Osteoblast (primary cell): ENCODE data around the gene GRM7. TPM values are rescaled to one million over a fixed set of nuclear protein-coding genes. Genes with fewer than 3 reads are reported as not detected.

Source experiments
- DNase-seq: peaks from one replicate; pipeline ENCODE4 v3.0.0; 2011; ENCODE audit warnings: low spot score, mixed read lengths; ENCODE audit not compliant: insufficient read length; ENCODE audit errors: missing footprints
- H2AFZ ChIP-seq: 2 replicates; pipeline ENCODE4 v1.6.0; 2011; ENCODE audit warnings: mild to moderate bottlenecking, low read length
- H3K27ac ChIP-seq: 2 replicates; pipeline ENCODE4 v1.5.1; 2011; ENCODE audit warnings: mild to moderate bottlenecking, low read depth, low read length, moderate library complexity
- H3K27me3 ChIP-seq: 2 replicates; pipeline ENCODE4 v1.6.0; 2012; ENCODE audit warnings: mild to moderate bottlenecking, control low read depth, inconsistent platforms, low read length, moderate library complexity; ENCODE audit not compliant: insufficient read depth
- H3K36me3 ChIP-seq: 2 replicates; pipeline ENCODE4 v1.5.1; 2011; ENCODE audit warnings: mild to moderate bottlenecking, low read length, control low read depth, moderate library complexity; ENCODE audit not compliant: insufficient read depth
- H3K4me1 ChIP-seq: 2 replicates; pipeline ENCODE4 v1.5.1; 2011; ENCODE audit warnings: mild to moderate bottlenecking, low read length, control low read depth, moderate library complexity; ENCODE audit not compliant: insufficient read depth
- H3K4me2 ChIP-seq: 2 replicates; pipeline ENCODE4 v1.6.0; 2011; ENCODE audit warnings: mild to moderate bottlenecking, low read length; ENCODE audit not compliant: insufficient read depth
- H3K4me3 ChIP-seq: fragments of 200-600 bp; sonication (generic); 3 replicates; pipeline ENCODE4 v1.5.1; 2012; ENCODE audit warnings: mild to moderate bottlenecking, low read length, inconsistent platforms; ENCODE audit not compliant: insufficient read depth
- H3K79me2 ChIP-seq: 2 replicates; pipeline ENCODE4 v1.6.0; 2012; ENCODE audit warnings: mild to moderate bottlenecking, low read length, control low read depth, inconsistent platforms; ENCODE audit not compliant: insufficient read depth
- H3K9me3 ChIP-seq: 2 replicates; pipeline ENCODE4 v1.5.1; 2011; ENCODE audit warnings: low read depth, low read length, control low read depth
- H4K20me1 ChIP-seq: 2 replicates; pipeline ENCODE4 v1.6.0; 2012; ENCODE audit warnings: mild to moderate bottlenecking, low read length, control low read depth; ENCODE audit not compliant: insufficient read depth
- total RNA-seq: library from RNA; depleted of rRNA; stranded (reverse); fragments of >200 nt; gene quantifications from 2 replicates; pipeline ENCODE4 v1.2.3, GENCODE V29; 2012
- TF ChIP-seq, protein P1 (sequence below): IDR thresholded peaks from 2 replicates; pipeline ENCODE4 v1.5.1; 2011; ENCODE audit warnings: mild to moderate bottlenecking, low read depth, low read length, moderate library complexity; ENCODE audit errors: extremely low read depth

The GRM7 gene
- total RNA-seq, 1 donor = not detected

DNA sequence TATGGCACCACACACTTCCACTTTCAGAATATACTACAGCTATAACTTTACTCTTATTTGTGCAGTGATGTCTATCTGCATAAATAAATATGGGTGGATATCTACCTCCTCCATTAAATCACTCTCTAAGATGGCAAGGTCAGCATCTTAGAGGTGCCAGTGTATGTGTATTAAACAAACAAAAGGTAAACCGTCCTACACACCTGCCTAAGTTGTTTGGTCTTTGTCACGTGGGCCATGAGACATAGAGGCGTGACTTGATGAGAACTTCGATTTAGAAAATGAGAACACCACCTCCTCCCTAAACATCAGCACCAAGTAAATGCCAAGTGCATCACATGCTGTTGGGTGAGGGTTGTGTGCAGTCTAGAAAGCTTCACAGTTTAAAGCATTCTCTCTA lies 310.6 kb downstream of the GRM7 start:
- no peak for DNase-seq
- H4K20me1 ChIP-seq = no peaks in the 10 kb centered on the region
- H3K79me2 ChIP-seq = no peaks in the 10 kb centered on the region
- no peak overlapping the region for H3K4me3 ChIP-seq
- H3K4me2 ChIP-seq = no peak overlapping the region
- H3K27me3 ChIP-seq = no peaks in the 10 kb centered on the region
- H3K27ac ChIP-seq = no peak overlapping the region
- no peaks in the 10 kb centered on the region for H3K9me3 ChIP-seq
- H3K36me3 ChIP-seq = no peaks in the 10 kb centered on the region
- TF ChIP-seq, protein P1, sequence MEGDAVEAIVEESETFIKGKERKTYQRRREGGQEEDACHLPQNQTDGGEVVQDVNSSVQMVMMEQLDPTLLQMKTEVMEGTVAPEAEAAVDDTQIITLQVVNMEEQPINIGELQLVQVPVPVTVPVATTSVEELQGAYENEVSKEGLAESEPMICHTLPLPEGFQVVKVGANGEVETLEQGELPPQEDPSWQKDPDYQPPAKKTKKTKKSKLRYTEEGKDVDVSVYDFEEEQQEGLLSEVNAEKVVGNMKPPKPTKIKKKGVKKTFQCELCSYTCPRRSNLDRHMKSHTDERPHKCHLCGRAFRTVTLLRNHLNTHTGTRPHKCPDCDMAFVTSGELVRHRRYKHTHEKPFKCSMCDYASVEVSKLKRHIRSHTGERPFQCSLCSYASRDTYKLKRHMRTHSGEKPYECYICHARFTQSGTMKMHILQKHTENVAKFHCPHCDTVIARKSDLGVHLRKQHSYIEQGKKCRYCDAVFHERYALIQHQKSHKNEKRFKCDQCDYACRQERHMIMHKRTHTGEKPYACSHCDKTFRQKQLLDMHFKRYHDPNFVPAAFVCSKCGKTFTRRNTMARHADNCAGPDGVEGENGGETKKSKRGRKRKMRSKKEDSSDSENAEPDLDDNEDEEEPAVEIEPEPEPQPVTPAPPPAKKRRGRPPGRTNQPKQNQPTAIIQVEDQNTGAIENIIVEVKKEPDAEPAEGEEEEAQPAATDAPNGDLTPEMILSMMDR = no peak
- H3K4me1 ChIP-seq = no peaks in the 10 kb centered on the region
- H2AFZ ChIP-seq = no peak overlapping the region

DNA sequence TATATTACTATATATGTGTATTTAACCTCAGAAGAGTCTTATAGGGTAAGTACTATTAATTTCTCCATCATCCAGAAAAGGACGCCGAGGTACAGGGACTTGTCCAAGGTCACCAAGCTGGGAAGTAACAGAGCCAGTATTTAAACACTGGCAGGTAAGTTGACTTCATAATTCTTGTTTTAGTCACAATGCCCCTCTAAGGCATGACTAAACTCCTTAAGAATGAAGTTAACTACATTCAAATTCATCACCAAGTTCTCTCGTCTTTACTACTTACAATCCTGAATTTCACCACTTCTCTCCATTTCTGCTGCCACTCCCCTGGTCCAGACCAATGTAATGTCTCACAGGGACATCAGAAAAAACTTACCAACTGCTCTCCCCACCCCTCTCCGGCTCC lies 312.1 kb downstream of the GRM7 start:
- TF ChIP-seq, protein P1 = no peak
- Histone ChIP-seq H3K4me1 (no peaks in the 10 kb centered on the region), H3K27ac (no peak overlapping the region), H2AFZ (no peak overlapping the region), H3K4me3 (no peak overlapping the region), H3K79me2 (no peaks in the 10 kb centered on the region), H3K36me3 (no peaks in the 10 kb centered on the region), H3K27me3 (no peaks in the 10 kb centered on the region), H4K20me1 (no peaks in the 10 kb centered on the region), H3K9me3 (no peaks in the 10 kb centered on the region), H3K4me2 (no peak overlapping the region)
- DNase-seq = no peak

DNA sequence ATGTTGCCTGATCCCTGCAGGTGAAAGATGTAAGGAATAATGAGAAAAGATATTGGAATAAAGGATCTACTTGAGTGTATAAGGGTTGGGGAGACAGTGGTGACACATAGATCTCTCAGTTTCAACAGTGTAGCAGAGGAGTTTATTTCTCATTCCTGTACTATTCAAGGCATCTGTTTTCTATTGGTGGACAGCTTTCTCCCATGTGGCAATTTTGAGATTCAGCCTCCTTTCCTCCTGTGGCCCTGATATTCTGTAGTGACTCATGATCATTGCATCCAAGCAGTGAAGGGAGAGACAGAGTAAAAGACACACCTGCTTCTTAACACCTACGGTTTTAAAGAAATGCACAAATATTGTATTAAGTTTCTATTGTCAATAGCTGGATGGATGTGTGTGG lies 327.6 kb downstream of the GRM7 start:
- Histone ChIP-seq H3K79me2 (no peaks in the 10 kb centered on the region), H3K27me3 (no peaks in the 10 kb centered on the region), H3K9me3 (peaks cover 2% of the 10 kb centered on the region), H3K36me3 (no peaks in the 10 kb centered on the region), H3K4me3 (no peak overlapping the region), H3K27ac (no peak overlapping the region), H3K4me2 (no peak overlapping the region), H3K4me1 (no peaks in the 10 kb centered on the region), H4K20me1 (no peaks in the 10 kb centered on the region), H2AFZ (no peak overlapping the region)
- DNase-seq = no peak
- TF ChIP-seq, protein P1 = no peak

DNA sequence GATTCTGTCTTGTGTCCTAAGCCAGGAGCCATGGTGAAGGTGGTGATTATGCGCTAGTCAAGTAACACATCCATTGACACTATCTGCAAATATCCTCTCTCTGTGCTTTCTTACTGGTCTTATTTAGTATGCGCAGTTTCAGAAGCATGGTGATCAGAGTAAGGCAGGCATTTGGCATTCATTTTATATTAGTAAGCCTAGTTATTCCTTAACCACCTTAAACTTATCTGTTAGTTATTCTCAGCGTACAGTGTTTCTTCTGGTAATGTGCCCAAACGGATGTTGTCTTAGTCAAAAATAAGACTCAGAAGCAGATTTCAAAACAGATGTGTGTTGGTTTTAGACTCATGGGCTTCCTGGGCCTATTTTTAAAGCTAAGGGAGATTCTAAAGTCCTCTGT lies 329.2 kb downstream of the GRM7 start:
- Histone ChIP-seq H3K4me2 (no peak overlapping the region), H3K27me3 (no peaks in the 10 kb centered on the region), H3K9me3 (peaks cover 2% of the 10 kb centered on the region), H3K79me2 (no peaks in the 10 kb centered on the region), H3K4me1 (no peaks in the 10 kb centered on the region), H2AFZ (no peak overlapping the region), H4K20me1 (no peaks in the 10 kb centered on the region), H3K27ac (no peak overlapping the region), H3K4me3 (no peak overlapping the region), H3K36me3 (no peaks in the 10 kb centered on the region)
- TF ChIP-seq, protein P1 = no peak
- no peak for DNase-seq
